ENCODE results near the gene CUX1.

The CUX1 gene

GRCh38 chr7:102261451-102261850 is 444.0 kb downstream of the CUX1 start:
- Histone ChIP-seq H3K4me3 (ENCODE audit: low read length) (no peak overlapping the region), H3K4me1 (ENCODE audit: control insufficient read depth, insufficient read depth, low read length) (no peaks in the 10 kb centered on the region), H3K27me3 (ENCODE audit: control insufficient read depth, insufficient read depth, low read length) (no peaks in the 10 kb centered on the region), H3K9ac (ENCODE audit: low read length) (no peak overlapping the region), H3K27ac (ENCODE audit: low read depth, low read length) (no peak overlapping the region), H3K36me3 (ENCODE audit: control insufficient read depth, insufficient read depth, low read length) (no peaks in the 10 kb centered on the region)

DNA sequence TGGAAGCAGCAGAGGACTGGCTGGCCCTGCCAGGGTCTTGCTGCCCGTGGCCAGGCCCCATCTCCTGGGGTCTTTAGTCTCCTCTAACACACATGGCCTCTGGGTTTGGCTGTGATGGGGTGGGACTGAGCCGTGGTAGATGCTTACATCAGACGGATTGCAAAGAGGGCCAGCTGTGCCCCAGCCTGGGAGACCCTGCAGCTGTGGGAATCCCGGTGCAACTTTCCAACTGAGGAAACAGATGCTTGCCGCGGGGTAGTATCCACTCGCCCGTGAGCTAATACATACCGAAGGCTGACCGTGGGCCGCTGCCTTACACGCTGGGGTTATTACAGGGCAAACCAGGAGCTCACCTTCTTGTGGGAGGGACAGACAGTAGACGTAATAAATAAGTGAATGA is 445.1 kb downstream of the CUX1 start:
- no peak overlapping the region for H3K4me3 ChIP-seq (ENCODE audit: low read length)
- H3K27ac ChIP-seq (ENCODE audit: low read depth, low read length): no peak overlapping the region
- H3K9ac ChIP-seq (ENCODE audit: low read length): no peak overlapping the region
- H3K27me3 ChIP-seq (ENCODE audit: control insufficient read depth, insufficient read depth, low read length): no peaks in the 10 kb centered on the region
- H3K4me1 ChIP-seq (ENCODE audit: control insufficient read depth, insufficient read depth, low read length): no peaks in the 10 kb centered on the region
- H3K36me3 ChIP-seq (ENCODE audit: control insufficient read depth, insufficient read depth, low read length): no peaks in the 10 kb centered on the region

DNA sequence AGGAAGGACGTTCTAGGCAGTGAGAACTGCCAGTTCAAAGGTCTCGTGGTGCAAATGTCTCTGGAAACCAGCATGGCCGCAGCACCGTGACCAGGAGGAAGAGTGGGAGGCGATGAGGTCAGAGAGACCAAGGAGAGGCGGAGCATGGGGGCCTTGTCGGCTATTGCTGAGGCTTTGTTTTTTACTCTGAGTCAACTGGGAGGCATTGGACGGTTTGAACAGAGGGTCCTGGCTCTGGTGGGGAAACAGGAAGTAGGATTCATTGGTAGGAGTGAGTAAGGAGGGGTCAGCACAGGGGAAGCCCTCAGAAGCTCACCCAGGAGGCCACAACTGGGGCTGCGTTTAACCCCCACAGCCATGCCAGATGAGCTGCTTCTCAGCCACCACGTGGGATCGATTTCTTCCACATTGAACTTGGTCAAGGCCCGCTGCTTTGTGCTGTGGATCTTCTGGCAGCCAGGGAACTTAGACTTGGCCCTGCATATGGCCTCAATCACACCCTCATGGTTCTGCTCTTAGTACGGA is 447.0 kb downstream of the CUX1 start:
- no peaks in the 10 kb centered on the region for H3K4me1 ChIP-seq (ENCODE audit: control insufficient read depth, insufficient read depth, low read length)
- H3K9ac ChIP-seq (ENCODE audit: low read length): no peak overlapping the region
- H3K4me3 ChIP-seq (ENCODE audit: low read length): no peak overlapping the region
- no peaks in the 10 kb centered on the region for H3K36me3 ChIP-seq (ENCODE audit: control insufficient read depth, insufficient read depth, low read length)
- H3K27ac ChIP-seq (ENCODE audit: low read depth, low read length): no peak overlapping the region
- no peaks in the 10 kb centered on the region for H3K27me3 ChIP-seq (ENCODE audit: control insufficient read depth, insufficient read depth, low read length)

GRCh38 chr7:102266541-102266940 is 449.1 kb downstream of the CUX1 start:
- no peak overlapping the region for H3K9ac ChIP-seq (ENCODE audit: low read length)
- H3K4me1 ChIP-seq (ENCODE audit: control insufficient read depth, insufficient read depth, low read length): no peaks in the 10 kb centered on the region
- H3K27ac ChIP-seq (ENCODE audit: low read depth, low read length): no peak overlapping the region
- H3K4me3 ChIP-seq (ENCODE audit: low read length): no peak overlapping the region
- no peaks in the 10 kb centered on the region for H3K27me3 ChIP-seq (ENCODE audit: control insufficient read depth, insufficient read depth, low read length)
- H3K36me3 ChIP-seq (ENCODE audit: control insufficient read depth, insufficient read depth, low read length): no peaks in the 10 kb centered on the region

DNA sequence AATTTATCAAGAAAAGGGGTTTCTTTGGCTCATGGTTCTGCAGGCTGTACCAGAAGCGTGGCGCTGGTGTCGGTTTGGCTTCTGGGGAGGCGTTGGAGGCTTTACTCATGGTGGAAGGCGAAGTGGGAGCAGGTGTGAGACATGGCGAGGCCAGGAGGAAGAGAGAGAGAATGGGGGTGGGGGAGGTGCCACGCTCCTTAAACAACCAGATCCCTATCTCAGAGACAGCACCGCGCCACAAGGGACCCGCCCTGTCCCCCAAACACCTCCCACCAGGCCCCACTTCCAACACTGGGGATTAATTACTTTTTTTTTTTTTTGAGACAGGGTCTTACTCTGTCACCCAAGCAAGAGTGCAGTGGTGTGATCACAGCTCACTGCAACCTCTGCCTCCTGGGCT is 451.2 kb downstream of the CUX1 start:
- no peak overlapping the region for H3K9ac ChIP-seq (ENCODE audit: low read length)
- no peak overlapping the region for H3K27ac ChIP-seq (ENCODE audit: low read depth, low read length)
- H3K4me3 ChIP-seq (ENCODE audit: low read length): no peak overlapping the region
- H3K4me1 ChIP-seq (ENCODE audit: control insufficient read depth, insufficient read depth, low read length): no peaks in the 10 kb centered on the region
- no peaks in the 10 kb centered on the region for H3K27me3 ChIP-seq (ENCODE audit: control insufficient read depth, insufficient read depth, low read length)
- no peaks in the 10 kb centered on the region for H3K36me3 ChIP-seq (ENCODE audit: control insufficient read depth, insufficient read depth, low read length)

DNA sequence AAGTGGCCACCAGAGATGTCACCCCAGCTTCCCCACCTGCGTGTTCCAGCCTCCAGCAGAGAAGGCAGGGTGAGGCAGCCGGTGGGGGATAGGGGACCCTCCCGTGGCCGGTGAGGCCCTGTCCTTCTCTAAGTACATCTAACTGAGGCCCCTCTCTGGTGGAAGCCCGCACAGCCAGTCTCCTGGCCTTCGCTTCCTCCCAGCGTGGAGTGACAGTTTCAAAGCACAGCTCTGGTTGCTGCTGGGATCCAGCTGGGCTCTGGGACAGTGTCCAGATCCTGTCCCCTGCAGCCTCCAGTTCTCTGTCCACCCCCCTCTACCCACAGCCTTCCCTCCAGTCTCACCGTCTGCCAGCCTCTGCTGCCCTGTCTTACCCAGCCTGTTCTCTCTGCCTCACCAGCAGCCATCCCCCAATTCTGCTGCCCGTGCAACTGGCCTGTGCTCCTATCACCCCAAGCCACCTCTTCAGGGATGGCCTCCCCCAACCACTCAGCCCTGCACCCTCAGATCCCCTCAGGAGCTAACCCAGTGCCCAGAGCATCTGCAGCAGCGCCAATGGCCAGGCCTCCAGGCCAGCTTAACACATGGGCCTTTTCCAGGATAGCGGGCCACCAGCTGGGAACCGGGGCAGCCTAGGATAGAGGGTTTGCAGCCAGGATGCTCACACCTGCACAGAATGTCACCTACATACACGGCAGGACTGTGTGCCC is 452.9 kb downstream of the CUX1 start:
- Histone ChIP-seq H3K27me3 (ENCODE audit: control insufficient read depth, insufficient read depth, low read length) (no peaks in the 10 kb centered on the region), H3K4me3 (ENCODE audit: low read length) (no peak overlapping the region), H3K9ac (ENCODE audit: low read length) (no peak overlapping the region), H3K27ac (ENCODE audit: low read depth, low read length) (no peak overlapping the region), H3K4me1 (ENCODE audit: control insufficient read depth, insufficient read depth, low read length) (no peaks in the 10 kb centered on the region), H3K36me3 (ENCODE audit: control insufficient read depth, insufficient read depth, low read length) (no peaks in the 10 kb centered on the region)

DNA sequence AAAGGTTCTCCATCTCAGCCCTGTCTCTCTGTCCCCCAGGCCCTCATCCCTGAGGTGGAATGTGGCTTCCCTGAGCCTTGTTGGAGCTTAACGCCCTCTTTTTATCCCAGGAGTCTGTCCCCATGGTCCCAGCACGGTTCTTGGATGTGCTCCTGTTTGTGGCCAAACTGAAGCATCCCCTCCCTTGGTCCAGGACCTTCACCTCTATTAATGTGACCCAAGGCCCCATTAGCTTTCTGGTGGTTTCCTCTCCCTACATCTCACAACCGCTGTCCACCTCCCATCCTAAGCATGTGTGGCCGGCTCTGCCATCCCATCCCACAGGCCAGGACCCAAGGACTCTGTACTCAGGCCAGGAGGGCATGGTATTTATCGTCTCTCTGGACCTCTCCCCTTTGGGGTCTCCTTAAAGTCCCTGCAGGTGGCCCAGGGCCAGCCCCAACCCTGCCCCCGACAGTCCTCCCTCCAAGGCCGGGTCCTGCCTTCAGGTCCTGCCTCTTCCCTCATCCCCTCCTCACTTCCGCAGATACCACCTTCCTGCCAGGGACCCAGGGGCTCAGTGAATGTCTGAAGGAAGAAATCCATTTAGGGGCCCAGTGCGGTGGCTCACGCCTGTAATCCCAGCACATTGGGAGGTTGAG is 453.9 kb downstream of the CUX1 start:
- Histone ChIP-seq H3K9ac (ENCODE audit: low read length) (no peak overlapping the region), H3K27me3 (ENCODE audit: control insufficient read depth, insufficient read depth, low read length) (no peaks in the 10 kb centered on the region), H3K4me3 (ENCODE audit: low read length) (no peak overlapping the region), H3K36me3 (ENCODE audit: control insufficient read depth, insufficient read depth, low read length) (no peaks in the 10 kb centered on the region), H3K27ac (ENCODE audit: low read depth, low read length) (no peak overlapping the region), H3K4me1 (ENCODE audit: control insufficient read depth, insufficient read depth, low read length) (no peaks in the 10 kb centered on the region)

DNA sequence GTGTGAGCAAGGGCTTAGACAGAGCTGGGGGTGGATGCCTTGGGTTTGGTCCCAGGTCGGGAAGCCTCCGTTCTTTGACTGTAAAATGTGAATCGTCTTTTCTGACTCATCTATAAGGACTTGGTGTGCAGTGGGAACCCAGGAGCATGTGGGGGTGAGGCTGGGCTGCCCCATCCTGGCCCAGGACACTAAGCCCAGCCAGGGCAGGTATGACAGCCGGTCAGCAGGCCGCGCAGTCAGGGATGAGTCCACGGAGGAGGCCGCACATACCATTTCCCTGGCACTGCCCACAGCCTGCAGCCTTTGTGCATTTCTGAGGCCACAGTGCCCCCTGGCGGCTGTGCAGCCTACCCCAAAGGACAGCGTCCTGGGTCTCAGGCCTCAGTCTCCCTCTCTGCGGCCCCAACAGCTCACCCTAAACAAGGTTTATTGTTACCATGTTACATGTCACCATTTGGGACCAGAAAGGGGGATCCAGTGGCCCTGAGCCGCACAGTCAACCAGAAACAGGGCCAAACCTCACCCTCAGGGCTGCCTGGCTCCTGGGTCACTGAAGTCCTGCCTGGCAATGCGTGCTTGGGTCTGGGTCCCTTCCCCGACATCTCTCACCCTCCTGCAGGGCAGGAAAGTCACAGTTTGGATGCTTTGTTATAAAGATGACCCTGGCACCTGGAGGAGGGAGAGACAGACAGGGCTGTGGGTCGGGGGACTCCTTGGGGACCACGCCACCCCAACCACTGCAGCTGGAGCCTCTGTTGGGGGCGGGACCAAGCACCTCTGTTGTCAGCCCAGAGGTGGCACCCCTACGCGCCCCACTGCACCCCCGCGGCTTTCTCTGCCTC is 454.9 kb downstream of the CUX1 start:
- Histone ChIP-seq H3K36me3 (ENCODE audit: control insufficient read depth, insufficient read depth, low read length) (no peaks in the 10 kb centered on the region), H3K4me3 (ENCODE audit: low read length) (no peak overlapping the region), H3K4me1 (ENCODE audit: control insufficient read depth, insufficient read depth, low read length) (no peaks in the 10 kb centered on the region), H3K27ac (ENCODE audit: low read depth, low read length) (no peak overlapping the region), H3K9ac (ENCODE audit: low read length) (no peak overlapping the region), H3K27me3 (ENCODE audit: control insufficient read depth, insufficient read depth, low read length) (no peaks in the 10 kb centered on the region)

GRCh38 chr7:102272917-102273748 is 455.7 kb downstream of the CUX1 start:
- H3K4me3 ChIP-seq (ENCODE audit: low read length): no peak overlapping the region
- H3K4me1 ChIP-seq (ENCODE audit: control insufficient read depth, insufficient read depth, low read length): no peaks in the 10 kb centered on the region
- H3K27ac ChIP-seq (ENCODE audit: low read depth, low read length): no peak overlapping the region
- no peaks in the 10 kb centered on the region for H3K36me3 ChIP-seq (ENCODE audit: control insufficient read depth, insufficient read depth, low read length)
- H3K9ac ChIP-seq (ENCODE audit: low read length): no peak overlapping the region
- no peaks in the 10 kb centered on the region for H3K27me3 ChIP-seq (ENCODE audit: control insufficient read depth, insufficient read depth, low read length)

- H3K9ac ChIP-seq (ENCODE audit: low read length): no peak overlapping the region
- H3K27me3 ChIP-seq (ENCODE audit: control insufficient read depth, insufficient read depth, low read length): no peaks in the 10 kb centered on the region
- H3K27ac ChIP-seq (ENCODE audit: low read depth, low read length): no peak overlapping the region
- H3K4me3 ChIP-seq (ENCODE audit: low read length): no peak overlapping the region
- no peaks in the 10 kb centered on the region for H3K36me3 ChIP-seq (ENCODE audit: control insufficient read depth, insufficient read depth, low read length)
- no peaks in the 10 kb centered on the region for H3K4me1 ChIP-seq (ENCODE audit: control insufficient read depth, insufficient read depth, low read length)
These were observed 456.6 kb downstream of the CUX1 start for GRCh38 chr7:102273749-102274712.

DNA sequence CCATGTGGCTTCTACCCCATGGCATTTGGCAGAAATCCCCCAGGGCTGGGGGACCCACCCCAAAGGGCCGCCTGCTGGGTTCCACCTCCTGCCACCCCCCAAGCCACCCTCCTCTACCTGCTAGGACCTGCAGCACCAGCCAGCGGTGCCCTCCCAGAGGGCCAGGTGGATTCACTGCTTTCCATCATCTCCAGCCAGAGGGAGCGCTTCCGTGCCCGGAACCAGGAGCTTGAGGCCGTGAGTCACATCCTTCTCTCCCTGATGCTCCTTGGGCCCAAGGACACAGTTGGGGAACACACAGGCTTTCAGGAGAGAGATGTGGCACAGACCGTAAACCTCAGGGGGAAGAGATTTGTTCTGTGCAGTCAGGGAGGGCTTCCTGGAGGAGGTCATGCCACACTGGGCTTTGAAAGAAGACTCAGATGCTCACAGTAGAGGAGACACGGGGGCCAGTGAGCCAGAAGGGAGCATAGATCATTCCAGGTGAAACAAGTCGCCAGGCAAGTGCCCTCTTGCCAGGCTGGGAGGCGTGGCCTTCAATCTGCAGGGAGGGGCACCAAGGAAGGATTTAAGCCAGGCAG is 457.8 kb downstream of the CUX1 start:
- no peaks in the 10 kb centered on the region for H3K36me3 ChIP-seq (ENCODE audit: control insufficient read depth, insufficient read depth, low read length)
- no peak overlapping the region for H3K9ac ChIP-seq (ENCODE audit: low read length)
- H3K4me1 ChIP-seq (ENCODE audit: control insufficient read depth, insufficient read depth, low read length): no peaks in the 10 kb centered on the region
- no peak overlapping the region for H3K27ac ChIP-seq (ENCODE audit: low read depth, low read length)
- H3K4me3 ChIP-seq (ENCODE audit: low read length): no peak overlapping the region
- H3K27me3 ChIP-seq (ENCODE audit: control insufficient read depth, insufficient read depth, low read length): no peaks in the 10 kb centered on the region

All from rectal smooth muscle tissue (tissue), 1 donor.